H9 (cell line): ENCODE data around the gene NTSR1. TPM values are rescaled to one million over a fixed set of nuclear protein-coding genes. Genes with fewer than 3 reads are reported as not detected.

ENCODE experiments used
- DNase-seq: peaks from one replicate; pipeline ENCODE4 v3.0.0-alpha.2; 2017
- H2AFZ ChIP-seq: one replicate; pipeline ENCODE4 v1.6.1; 2013; ENCODE audit warnings: mild to moderate bottlenecking, low read length, control low read depth, moderate library complexity
- H2AK5ac ChIP-seq: 2 replicates; pipeline ENCODE4 v1.6.1; 2013; ENCODE audit warnings: low read length, control low read depth, mixed read lengths; ENCODE audit not compliant: insufficient read length
- H2BK120ac ChIP-seq: one replicate; pipeline ENCODE4 v1.6.1; 2013; ENCODE audit warnings: low read depth, mild to moderate bottlenecking, low read length, control low read depth, inconsistent platforms; ENCODE audit not compliant: poor library complexity, severe bottlenecking
- H2BK12ac ChIP-seq: 2 replicates; pipeline ENCODE4 v1.6.1; 2013; ENCODE audit warnings: low read length, control low read depth, mixed read lengths, low read depth; ENCODE audit not compliant: insufficient read length
- H2BK15ac ChIP-seq: 2 replicates; pipeline ENCODE4 v1.6.1; 2013; ENCODE audit warnings: low read depth, low read length, control low read depth
- H2BK20ac ChIP-seq: one replicate; pipeline ENCODE4 v1.6.1; 2013; ENCODE audit warnings: low read depth, mild to moderate bottlenecking, low read length, control low read depth, inconsistent platforms; ENCODE audit not compliant: poor library complexity, severe bottlenecking
- H2BK5ac ChIP-seq: 2 replicates; pipeline ENCODE4 v1.6.1; 2013; ENCODE audit warnings: low read length, control low read depth, mixed read lengths; ENCODE audit not compliant: insufficient read length
- H3K14ac ChIP-seq: 2 replicates; pipeline ENCODE4 v1.6.1; 2013; ENCODE audit warnings: low read length, control low read depth; ENCODE audit not compliant: insufficient read depth
- H3K18ac ChIP-seq: 2 replicates; pipeline ENCODE4 v1.6.1; 2013; ENCODE audit warnings: low read depth, mild to moderate bottlenecking, mixed read lengths, low read length, control low read depth; ENCODE audit not compliant: insufficient read length
- H3K23ac ChIP-seq: 2 replicates; pipeline ENCODE4 v1.6.1; 2013; ENCODE audit warnings: low read length, control low read depth, mixed read lengths, low read depth; ENCODE audit not compliant: insufficient read length
- H3K23me2 ChIP-seq: 2 replicates; pipeline ENCODE4 v1.6.1; 2013; ENCODE audit warnings: low read depth, mild to moderate bottlenecking, mixed read lengths, low read length, control low read depth; ENCODE audit not compliant: insufficient read length, poor library complexity, severe bottlenecking
- H3K27ac ChIP-seq: 2 replicates; pipeline ENCODE4 v1.5.1; 2013; ENCODE audit warnings: low read length, control low read depth, mixed read lengths, low read depth; ENCODE audit not compliant: insufficient read length
- H3K27me3 ChIP-seq: 2 replicates; pipeline ENCODE4 v1.6.1; 2013; ENCODE audit warnings: low read length, control low read depth, inconsistent platforms; ENCODE audit not compliant: insufficient read depth
- H3K4ac ChIP-seq: 2 replicates; pipeline ENCODE4 v1.6.1; 2013; ENCODE audit warnings: low read depth, mild to moderate bottlenecking, control low read depth, inconsistent platforms, low read length, moderate library complexity
- H3K4me1 ChIP-seq: 2 replicates; pipeline ENCODE4 v1.6.1; 2013; ENCODE audit warnings: low read length, control low read depth, inconsistent platforms; ENCODE audit not compliant: insufficient read depth
- H3K4me2 ChIP-seq: 2 replicates; pipeline ENCODE4 v1.6.1; 2013; ENCODE audit warnings: low read length, control low read depth, mixed read lengths; ENCODE audit not compliant: insufficient read length, insufficient read depth
- H3K56ac ChIP-seq: 2 replicates; pipeline ENCODE4 v1.6.1; 2013; ENCODE audit warnings: low read depth, mild to moderate bottlenecking, mixed read lengths, low read length, control low read depth; ENCODE audit not compliant: insufficient read length
- H3K79me1 ChIP-seq: 2 replicates; pipeline ENCODE4 v1.6.1; 2013; ENCODE audit warnings: low read depth, mild to moderate bottlenecking, moderate library complexity, low read length, control low read depth, inconsistent platforms; ENCODE audit not compliant: insufficient read depth, poor library complexity, severe bottlenecking
- H3K79me2 ChIP-seq: 2 replicates; pipeline ENCODE4 v1.6.1; 2013; ENCODE audit warnings: low read length, control low read depth, inconsistent platforms; ENCODE audit not compliant: insufficient read depth
- H3K9ac ChIP-seq: 2 replicates; pipeline ENCODE4 v1.6.1; 2013; ENCODE audit warnings: low read length, control low read depth, mixed read lengths; ENCODE audit not compliant: insufficient read length; ENCODE audit errors: extremely low read depth
- H3K9me3 ChIP-seq: one replicate; pipeline ENCODE4 v1.6.1; 2013; ENCODE audit warnings: low read depth, low read length, inconsistent platforms; ENCODE audit not compliant: control insufficient read depth
- H3T11ph ChIP-seq: one replicate; pipeline ENCODE4 v1.6.1; 2013; ENCODE audit warnings: mild to moderate bottlenecking, low read length, control low read depth, inconsistent platforms
- H4K20me1 ChIP-seq: one replicate; pipeline ENCODE4 v1.6.1; 2013; ENCODE audit not compliant: control insufficient read depth, insufficient read length, insufficient read depth
- H4K5ac ChIP-seq: 2 replicates; pipeline ENCODE4 v1.6.1; 2013; ENCODE audit warnings: low read depth, mild to moderate bottlenecking, mixed read lengths, low read length, control low read depth; ENCODE audit not compliant: insufficient read length
- H4K8ac ChIP-seq: replicated peaks from 2 replicates; pipeline ENCODE4 v1.6.1; 2013; ENCODE audit warnings: low read length, control low read depth, mixed read lengths, low read depth; ENCODE audit not compliant: insufficient read length
- H4K91ac ChIP-seq: 2 replicates; pipeline ENCODE4 v1.6.1; 2013; ENCODE audit warnings: low read depth, mild to moderate bottlenecking, moderate library complexity, mixed read lengths, low read length, control low read depth; ENCODE audit not compliant: insufficient read length
- H3K27ac Mint-ChIP-seq, 3 experiments: 2 replicates in 2 of 3; 3 replicates in 1 of 3; pipeline ENCODE4 v1.8.0; 2020 to 2021; ENCODE audit warnings: mixed read lengths in 3 of 3, mild to moderate bottlenecking in 1 of 3, moderate library complexity in 1 of 3
- H3K27me3 Mint-ChIP-seq: 2 replicates; pipeline ENCODE4 v1.8.0; 2021; ENCODE audit warnings: low read depth, mild to moderate bottlenecking, moderate library complexity, mixed read lengths
- H3K36me3 Mint-ChIP-seq, 3 experiments: 2 replicates in 2 of 3; 3 replicates in 1 of 3; pipeline ENCODE4 v1.8.0; 2020 to 2021; ENCODE audit warnings: low read depth in 3 of 3, mixed read lengths in 3 of 3; ENCODE audit not compliant: insufficient read depth in 1 of 3
- H3K4me1 Mint-ChIP-seq, 2 experiments: 2 replicates each; pipeline ENCODE4 v1.8.0; 2020; ENCODE audit warnings: mixed read lengths in 2 of 2
- H3K4me3 Mint-ChIP-seq, 2 experiments: 2 replicates in 1 of 2; 3 replicates in 1 of 2; pipeline ENCODE4 v1.8.0; 2020 to 2021; ENCODE audit warnings: mild to moderate bottlenecking in 2 of 2, mixed read lengths in 2 of 2, moderate library complexity in 1 of 2
- H3K9me3 Mint-ChIP-seq, 2 experiments: 2 replicates in 1 of 2; 3 replicates in 1 of 2; pipeline ENCODE4 v1.8.0; 2020; ENCODE audit warnings: mild to moderate bottlenecking in 2 of 2, mixed read lengths in 2 of 2, moderate library complexity in 1 of 2
- WGBS: extraction: QIAGEN DNeasy Blood & Tissue Kit; methylation state at CpG from one replicate; pipeline ENCODE4 v1.1.7; 2013; ENCODE audit warnings: missing lambda C conversion rate, low lambda C conversion rate, mixed read lengths; ENCODE audit not compliant: insufficient read length; ENCODE audit errors: extremely low coverage; 5-methylcytosine and 5-hydroxymethylcytosine counted together
- total RNA-seq: library from RNA; stranded (reverse); gene quantifications from 2 replicates; pipeline ENCODE4 v1.2.1, GENCODE V29; 2021
- TF ChIP-seq, protein P1 (sequence below): fragments of 200-600 bp; sonication (generic); conservative IDR thresholded peaks from 3 replicates; pipeline ENCODE4 v1.8.0; 2021; ENCODE audit warnings: antibody characterized with exemption, mild to moderate bottlenecking

NTSR1 gene
- total RNA-seq, 1 experiment from 2014 or later: 0.11 TPM

GRCh38 chr20:62782893-62783278, 74.2 kb downstream of the NTSR1 start:
- H3K23ac ChIP-seq: no peak overlapping the region
- WGBS: no CpG with 5 or more reads among the region's 9 CpGs
- Mint-ChIP-seq H3K27ac (peak overlapping the region in 1 of 3 experiments; percentile 41; a peak in 2 of 7 replicates), H3K4me3 (no peak overlapping the region), H3K4me1 (peaks cover 4 to 5% of the 10 kb centered on the region in 2 experiments), H3K36me3 (no peaks in the 10 kb centered on the region), H3K27me3 (peaks cover 9% of the 10 kb centered on the region), H3K9me3 (no peaks in the 10 kb centered on the region)
- DNase-seq: no peak
- no peaks in the 10 kb centered on the region for H3K4me1 ChIP-seq
- H4K20me1 ChIP-seq: no peaks in the 10 kb centered on the region
- no peak overlapping the region for H4K91ac ChIP-seq
- no peaks in the 10 kb centered on the region for H3K79me2 ChIP-seq
- no peak overlapping the region for H3K56ac ChIP-seq
- H3K14ac ChIP-seq: no peak overlapping the region
- H2BK12ac ChIP-seq: no peak overlapping the region
- H2BK120ac ChIP-seq: no peak overlapping the region
- no peaks in the 10 kb centered on the region for H3K9me3 ChIP-seq
- no peak overlapping the region for H3K18ac ChIP-seq
- no peaks in the 10 kb centered on the region for H3K79me1 ChIP-seq
- H3K4ac ChIP-seq: no peak overlapping the region
- H4K5ac ChIP-seq: no peak overlapping the region
- H2BK5ac ChIP-seq: no peak overlapping the region
- H2AFZ ChIP-seq: no peak overlapping the region
- no peak overlapping the region for H3K9ac ChIP-seq
- no peak overlapping the region for H3T11ph ChIP-seq
- no peak overlapping the region for H2AK5ac ChIP-seq
- no peaks in the 10 kb centered on the region for H3K27me3 ChIP-seq
- no peaks in the 10 kb centered on the region for H3K23me2 ChIP-seq
- TF ChIP-seq, protein P1, sequence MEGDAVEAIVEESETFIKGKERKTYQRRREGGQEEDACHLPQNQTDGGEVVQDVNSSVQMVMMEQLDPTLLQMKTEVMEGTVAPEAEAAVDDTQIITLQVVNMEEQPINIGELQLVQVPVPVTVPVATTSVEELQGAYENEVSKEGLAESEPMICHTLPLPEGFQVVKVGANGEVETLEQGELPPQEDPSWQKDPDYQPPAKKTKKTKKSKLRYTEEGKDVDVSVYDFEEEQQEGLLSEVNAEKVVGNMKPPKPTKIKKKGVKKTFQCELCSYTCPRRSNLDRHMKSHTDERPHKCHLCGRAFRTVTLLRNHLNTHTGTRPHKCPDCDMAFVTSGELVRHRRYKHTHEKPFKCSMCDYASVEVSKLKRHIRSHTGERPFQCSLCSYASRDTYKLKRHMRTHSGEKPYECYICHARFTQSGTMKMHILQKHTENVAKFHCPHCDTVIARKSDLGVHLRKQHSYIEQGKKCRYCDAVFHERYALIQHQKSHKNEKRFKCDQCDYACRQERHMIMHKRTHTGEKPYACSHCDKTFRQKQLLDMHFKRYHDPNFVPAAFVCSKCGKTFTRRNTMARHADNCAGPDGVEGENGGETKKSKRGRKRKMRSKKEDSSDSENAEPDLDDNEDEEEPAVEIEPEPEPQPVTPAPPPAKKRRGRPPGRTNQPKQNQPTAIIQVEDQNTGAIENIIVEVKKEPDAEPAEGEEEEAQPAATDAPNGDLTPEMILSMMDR: no peak
- no peak overlapping the region for H2BK20ac ChIP-seq
- no peak overlapping the region for H3K4me2 ChIP-seq
- no peak overlapping the region for H4K8ac ChIP-seq
- H3K27ac ChIP-seq: no peak overlapping the region
- H2BK15ac ChIP-seq: no peak overlapping the region
